ENCODE data around the gene KLHL22.

- TF ChIP-seq, protein P1, sequence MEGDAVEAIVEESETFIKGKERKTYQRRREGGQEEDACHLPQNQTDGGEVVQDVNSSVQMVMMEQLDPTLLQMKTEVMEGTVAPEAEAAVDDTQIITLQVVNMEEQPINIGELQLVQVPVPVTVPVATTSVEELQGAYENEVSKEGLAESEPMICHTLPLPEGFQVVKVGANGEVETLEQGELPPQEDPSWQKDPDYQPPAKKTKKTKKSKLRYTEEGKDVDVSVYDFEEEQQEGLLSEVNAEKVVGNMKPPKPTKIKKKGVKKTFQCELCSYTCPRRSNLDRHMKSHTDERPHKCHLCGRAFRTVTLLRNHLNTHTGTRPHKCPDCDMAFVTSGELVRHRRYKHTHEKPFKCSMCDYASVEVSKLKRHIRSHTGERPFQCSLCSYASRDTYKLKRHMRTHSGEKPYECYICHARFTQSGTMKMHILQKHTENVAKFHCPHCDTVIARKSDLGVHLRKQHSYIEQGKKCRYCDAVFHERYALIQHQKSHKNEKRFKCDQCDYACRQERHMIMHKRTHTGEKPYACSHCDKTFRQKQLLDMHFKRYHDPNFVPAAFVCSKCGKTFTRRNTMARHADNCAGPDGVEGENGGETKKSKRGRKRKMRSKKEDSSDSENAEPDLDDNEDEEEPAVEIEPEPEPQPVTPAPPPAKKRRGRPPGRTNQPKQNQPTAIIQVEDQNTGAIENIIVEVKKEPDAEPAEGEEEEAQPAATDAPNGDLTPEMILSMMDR (IDR thresholded peaks at IDR 0.05), result no peak
- TF ChIP-seq POLR2A (IDR thresholded peaks at IDR 0.05) (no peak), EP300 (IDR thresholded peaks at IDR 0.05) (no peak), POLR2AphosphoS5 (IDR thresholded peaks at IDR 0.05) (no peak)
Measured at GRCh38 chr22:20503816-20504215, 8.2 kb upstream of the KLHL22 start.
